Measurements from ENCODE around the gene FAF1.

The FAF1 gene

GRCh38 chr1:50516056-50516455, 444.0 kb downstream of the FAF1 start:
- TF ChIP-seq GATA2 (IDR thresholded peaks at IDR 0.05; ENCODE audit: low read depth, low read length): no peak

GRCh38 chr1:50508040-50508586, 452.0 kb downstream of the FAF1 start:
- no peak for TF ChIP-seq GATA3 (IDR thresholded peaks at IDR 0.05; ENCODE audit: low read depth, low read length)
- no peak for TF ChIP-seq GATA2 (IDR thresholded peaks at IDR 0.05; ENCODE audit: low read depth, low read length)

GRCh38 chr1:50505427-50505826, 454.6 kb downstream of the FAF1 start:
- TF ChIP-seq GATA3 (IDR thresholded peaks at IDR 0.05; ENCODE audit: low read depth, low read length) (no peak), GATA2 (IDR thresholded peaks at IDR 0.05; ENCODE audit: low read depth, low read length) (no peak)

GRCh38 chr1:50503515-50503914, 456.6 kb downstream of the FAF1 start:
- TF ChIP-seq GATA3 (IDR thresholded peaks at IDR 0.05; ENCODE audit: low read depth, low read length): no peak
- no peak for TF ChIP-seq GATA2 (IDR thresholded peaks at IDR 0.05; ENCODE audit: low read depth, low read length)

- TF ChIP-seq GATA3 (IDR thresholded peaks at IDR 0.05; ENCODE audit: low read depth, low read length) (no peak), GATA2 (IDR thresholded peaks at IDR 0.05; ENCODE audit: low read depth, low read length) (no peak)
These were observed 457.9 kb downstream of the FAF1 start for GRCh38 chr1:50502147-50502546.

- TF ChIP-seq GATA2 (IDR thresholded peaks at IDR 0.05; ENCODE audit: low read depth, low read length): no peak
- no peak for TF ChIP-seq GATA3 (IDR thresholded peaks at IDR 0.05; ENCODE audit: low read depth, low read length)
These were observed 463.1 kb downstream of the FAF1 start for GRCh38 chr1:50497007-50497406.

GRCh38 chr1:50493710-50494109, 466.4 kb downstream of the FAF1 start:
- TF ChIP-seq GATA3 (IDR thresholded peaks at IDR 0.05; ENCODE audit: low read depth, low read length) (no peak), GATA2 (IDR thresholded peaks at IDR 0.05; ENCODE audit: low read depth, low read length) (no peak)

GRCh38 chr1:50492142-50492541, 467.9 kb downstream of the FAF1 start:
- TF ChIP-seq GATA2 (IDR thresholded peaks at IDR 0.05; ENCODE audit: low read depth, low read length) (no peak), GATA3 (IDR thresholded peaks at IDR 0.05; ENCODE audit: low read depth, low read length) (no peak)

- TF ChIP-seq GATA2 (IDR thresholded peaks at IDR 0.05; ENCODE audit: low read depth, low read length) (no peak), GATA3 (IDR thresholded peaks at IDR 0.05; ENCODE audit: low read depth, low read length) (no peak)
These were observed 468.9 kb downstream of the FAF1 start for GRCh38 chr1:50491142-50491541.

- TF ChIP-seq GATA3 (IDR thresholded peaks at IDR 0.05; ENCODE audit: low read depth, low read length) (no peak), GATA2 (IDR thresholded peaks at IDR 0.05; ENCODE audit: low read depth, low read length) (no peak)
These were observed 469.4 kb downstream of the FAF1 start for GRCh38 chr1:50490640-50491039.

GRCh38 chr1:50488876-50489275, 471.2 kb downstream of the FAF1 start:
- no peak for TF ChIP-seq GATA3 (IDR thresholded peaks at IDR 0.05; ENCODE audit: low read depth, low read length)
- no peak for TF ChIP-seq GATA2 (IDR thresholded peaks at IDR 0.05; ENCODE audit: low read depth, low read length)

GRCh38 chr1:50488356-50488755, 471.7 kb downstream of the FAF1 start:
- TF ChIP-seq GATA3 (IDR thresholded peaks at IDR 0.05; ENCODE audit: low read depth, low read length) (no peak), GATA2 (IDR thresholded peaks at IDR 0.05; ENCODE audit: low read depth, low read length) (no peak)

GRCh38 chr1:50487725-50488124, 472.3 kb downstream of the FAF1 start:
- TF ChIP-seq GATA3 (IDR thresholded peaks at IDR 0.05; ENCODE audit: low read depth, low read length) (no peak), GATA2 (IDR thresholded peaks at IDR 0.05; ENCODE audit: low read depth, low read length) (no peak)

- no peak for TF ChIP-seq GATA3 (IDR thresholded peaks at IDR 0.05; ENCODE audit: low read depth, low read length)
- no peak for TF ChIP-seq GATA2 (IDR thresholded peaks at IDR 0.05; ENCODE audit: low read depth, low read length)
These were observed 478.8 kb downstream of the FAF1 start for GRCh38 chr1:50481142-50481736.

- no peak for TF ChIP-seq GATA3 (IDR thresholded peaks at IDR 0.05; ENCODE audit: low read depth, low read length)
- no peak for TF ChIP-seq GATA2 (IDR thresholded peaks at IDR 0.05; ENCODE audit: low read depth, low read length)
These were observed 483.3 kb downstream of the FAF1 start for GRCh38 chr1:50476800-50477199.

Measured in SH-SY5Y (cell line).